ENCODE results near the gene NPTX2. TPM values are rescaled to one million over a fixed set of nuclear protein-coding genes. Genes with fewer than 3 reads are reported as not detected.

Gene NPTX2
- total RNA-seq, 4 donors from 2014 or later = 10.1 to 49.8 (median 24.7) TPM

- Histone ChIP-seq H3K36me3 (no peaks in the 10 kb centered on the region), H3K27ac (no peak overlapping the region), H3K4me3 (no peak overlapping the region), H3K27me3 (peaks cover 21% of the 10 kb centered on the region), H3K9me3 (peaks cover 0 to 5% (median 0%) of the 10 kb centered on the region in 3 donors), H3K4me1 (no peaks in the 10 kb centered on the region)
- TF ChIP-seq CTCF (IDR thresholded peaks at IDR 0.05) (no peak), POLR2AphosphoS5 (IDR thresholded peaks at IDR 0.05) (no peak), POLR2A (IDR thresholded peaks at IDR 0.05) (no peak), EP300 (IDR thresholded peaks at IDR 0.05) (no peak)
- no peak for ATAC-seq
Observed at GRCh38 chr7:98584830-98585229, 32.3 kb upstream of the NPTX2 start.

- H3K4me1 ChIP-seq = no peaks in the 10 kb centered on the region
- no peak for TF ChIP-seq EP300 (IDR thresholded peaks at IDR 0.05)
- TF ChIP-seq CTCF (IDR thresholded peaks at IDR 0.05) = no peak
- TF ChIP-seq POLR2AphosphoS5 (IDR thresholded peaks at IDR 0.05) = no peak
- TF ChIP-seq POLR2A (IDR thresholded peaks at IDR 0.05) = no peak
- peaks cover 47% of the 10 kb centered on the region for H3K27me3 ChIP-seq
- no peak for ATAC-seq
- H3K36me3 ChIP-seq = no peaks in the 10 kb centered on the region
- H3K4me3 ChIP-seq = no peak overlapping the region
- 50 to 59% methylated on average over 1 to 7 of the region's 7 CpGs for WGBS, 2 donors (ENCODE audit: low coverage in 1 of 2)
- no peaks in the 10 kb centered on the region for H3K9me3 ChIP-seq
- no peak overlapping the region for H3K27ac ChIP-seq
Observed at GRCh38 chr7:98591926-98592325, 25.2 kb upstream of the NPTX2 start.

GRCh38 chr7:98594348-98594747 lies 22.7 kb upstream of the NPTX2 start:
- peaks cover 30% of the 10 kb centered on the region for H3K27me3 ChIP-seq
- H3K4me3 ChIP-seq = no peak overlapping the region
- TF ChIP-seq POLR2AphosphoS5 (IDR thresholded peaks at IDR 0.05) (no peak), EP300 (IDR thresholded peaks at IDR 0.05) (no peak), POLR2A (IDR thresholded peaks at IDR 0.05) (no peak), CTCF (IDR thresholded peaks at IDR 0.05) (no peak)
- WGBS, 2 donors (ENCODE audit: low coverage in 1 of 2) = 82 to 94% methylated on average over 3 of the region's 4 CpGs
- H3K4me1 ChIP-seq = no peaks in the 10 kb centered on the region
- no peak overlapping the region for H3K27ac ChIP-seq
- no peaks in the 10 kb centered on the region for H3K9me3 ChIP-seq
- ATAC-seq = no peak
- H3K36me3 ChIP-seq = no peaks in the 10 kb centered on the region

GRCh38 chr7:98594787-98595186 lies 22.3 kb upstream of the NPTX2 start:
- 54 to 57% methylated on average over 1 to 3 of the region's 5 CpGs for WGBS, 2 donors (ENCODE audit: low coverage in 1 of 2)
- ATAC-seq = no peak
- Histone ChIP-seq H3K4me1 (no peaks in the 10 kb centered on the region), H3K4me3 (no peak overlapping the region), H3K27me3 (peaks cover 26% of the 10 kb centered on the region), H3K36me3 (no peaks in the 10 kb centered on the region), H3K27ac (no peak overlapping the region), H3K9me3 (no peaks in the 10 kb centered on the region)
- TF ChIP-seq POLR2AphosphoS5 (IDR thresholded peaks at IDR 0.05) (no peak), POLR2A (IDR thresholded peaks at IDR 0.05) (no peak), CTCF (IDR thresholded peaks at IDR 0.05) (no peak), EP300 (IDR thresholded peaks at IDR 0.05) (no peak)

GRCh38 chr7:98598846-98599615 lies 18.1 kb upstream of the NPTX2 start:
- TF ChIP-seq POLR2AphosphoS5 (IDR thresholded peaks at IDR 0.05) = no peak
- TF ChIP-seq EP300 (IDR thresholded peaks at IDR 0.05) = no peak
- TF ChIP-seq POLR2A (IDR thresholded peaks at IDR 0.05) = no peak
- TF ChIP-seq CTCF (IDR thresholded peaks at IDR 0.05) = no peak
- Histone ChIP-seq H3K4me1 (no peaks in the 10 kb centered on the region), H3K4me3 (no peak overlapping the region), H3K27me3 (peaks cover 6% of the 10 kb centered on the region), H3K9me3 (no peaks in the 10 kb centered on the region), H3K36me3 (no peaks in the 10 kb centered on the region), H3K27ac (no peak overlapping the region)
- 75 to 76% methylated on average over 4 to 5 of the region's 6 CpGs for WGBS, 2 donors (ENCODE audit: low coverage in 1 of 2)
- ATAC-seq = no peak

All from gastroesophageal sphincter (tissue), 4 donors.